ENCODE measurements around the gene RGL2. TPM values are rescaled to one million over a fixed set of nuclear protein-coding genes. Genes with fewer than 3 reads are reported as not detected.
"Not testable (repeated sequence)": the region's sequence is repeated elsewhere in the genome, so short reads cannot be mapped to it uniquely, and the experiment has no call there.

RGL2 gene
- total RNA-seq, 3 donors from 2014 or later, result 11.6 to 15.8 (median 15.4) TPM

- H3K4me1 Mint-ChIP-seq (ENCODE audit: low read depth), result peaks cover 52% of the 10 kb centered on the region
- H3K9me3 Mint-ChIP-seq, result no peaks in the 10 kb centered on the region
- H3K27me3 Mint-ChIP-seq (ENCODE audit: low read depth), result no peaks in the 10 kb centered on the region
- ATAC-seq (peak; percentile 70 to 71), DNase-seq (peak; percentile 55)
- peak within 1 kb of the TSS; percentile 96 for H3K4me3 Mint-ChIP-seq
- peaks cover 45% of the 10 kb centered on the region for H3K36me3 Mint-ChIP-seq (ENCODE audit: insufficient read depth)
Observed at GRCh38 chr6:33276864-33277662, 21.7 kb downstream of the RGL2 start, which contains the start of gene B3GALT4. Gene B3GALT4, plus strand, starts transcription at chr6:33277123. Its CDS starts 297 bp downstream, at chr6:33277420.

- Mint-ChIP-seq H3K4me3 (peak overlapping the region; percentile 96), H3K36me3 (ENCODE audit: insufficient read depth) (peaks cover 44% of the 10 kb centered on the region), H3K9me3 (no peaks in the 10 kb centered on the region), H3K4me1 (ENCODE audit: low read depth) (peaks cover 52% of the 10 kb centered on the region), H3K27me3 (ENCODE audit: low read depth) (no peaks in the 10 kb centered on the region)
- DNase-seq (no peak), ATAC-seq (no peak)
Observed at GRCh38 chr6:33276581-33276863, 22.2 kb downstream of the RGL2 start.

- ATAC-seq; H3K9me3 Mint-ChIP-seq; DNase-seq; H3K27me3 Mint-ChIP-seq (ENCODE audit: low read depth): not testable (repeated sequence)
- peak overlapping the region; percentile 96 for H3K4me3 Mint-ChIP-seq
- H3K4me1 Mint-ChIP-seq (ENCODE audit: low read depth), result peaks cover 53% of the 10 kb centered on the region
- peaks cover 44% of the 10 kb centered on the region for H3K36me3 Mint-ChIP-seq (ENCODE audit: insufficient read depth)
Observed at GRCh38 chr6:33275795-33276580, 22.8 kb downstream of the RGL2 start.

DNA sequence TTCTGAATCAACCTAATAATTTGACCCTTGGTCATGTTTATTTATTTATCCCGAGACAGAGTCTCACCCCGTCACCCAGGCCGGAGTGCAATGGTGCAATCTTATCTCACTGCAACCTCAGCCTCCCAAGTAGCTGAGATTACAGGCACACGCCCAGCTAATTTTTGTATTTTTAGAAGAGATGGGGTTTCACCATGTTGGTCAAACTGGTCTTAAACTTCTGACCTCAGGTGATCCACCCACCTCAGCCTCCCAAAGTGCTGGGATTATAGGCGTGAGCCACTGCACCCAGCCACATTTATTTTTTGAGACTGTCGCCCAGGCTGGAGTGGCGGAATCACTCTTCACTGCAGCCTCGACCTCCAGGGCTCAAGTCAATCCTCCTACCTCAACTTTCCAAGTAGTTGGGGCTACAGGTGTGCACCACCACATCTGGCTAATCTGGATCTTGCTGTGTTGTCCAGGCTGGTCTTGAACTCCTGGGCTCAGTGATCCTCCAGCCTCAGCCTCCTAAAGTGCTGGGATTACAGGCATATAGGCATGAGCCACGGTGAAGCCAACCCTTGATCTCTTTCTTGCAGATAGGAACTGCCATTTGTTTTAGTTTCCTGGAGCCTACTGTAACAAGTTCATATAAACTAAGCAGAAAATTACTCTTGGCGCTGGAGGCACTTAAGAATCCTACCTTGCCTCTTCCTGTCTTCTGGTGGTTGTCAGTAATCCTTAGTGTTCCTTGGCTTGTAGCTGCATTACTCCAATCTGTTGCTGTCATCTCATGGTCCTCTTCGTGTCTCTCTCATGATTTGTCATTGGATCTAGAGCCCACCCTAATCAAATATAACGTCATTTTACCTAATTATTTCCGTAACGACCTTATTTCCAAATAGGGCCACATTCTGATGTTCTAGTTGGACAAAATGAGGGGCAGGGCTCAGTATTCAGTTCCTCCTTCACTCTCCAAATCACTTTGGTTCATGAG lies 24.5 kb downstream of the RGL2 start:
- ATAC-seq (no peak), DNase-seq (no peak)
- Mint-ChIP-seq H3K36me3 (ENCODE audit: insufficient read depth) (peaks cover 46% of the 10 kb centered on the region), H3K9me3 (no peaks in the 10 kb centered on the region), H3K4me1 (ENCODE audit: low read depth) (peaks cover 58% of the 10 kb centered on the region), H3K4me3 (peak overlapping the region; percentile 96), H3K27me3 (ENCODE audit: low read depth) (no peaks in the 10 kb centered on the region)

DNA sequence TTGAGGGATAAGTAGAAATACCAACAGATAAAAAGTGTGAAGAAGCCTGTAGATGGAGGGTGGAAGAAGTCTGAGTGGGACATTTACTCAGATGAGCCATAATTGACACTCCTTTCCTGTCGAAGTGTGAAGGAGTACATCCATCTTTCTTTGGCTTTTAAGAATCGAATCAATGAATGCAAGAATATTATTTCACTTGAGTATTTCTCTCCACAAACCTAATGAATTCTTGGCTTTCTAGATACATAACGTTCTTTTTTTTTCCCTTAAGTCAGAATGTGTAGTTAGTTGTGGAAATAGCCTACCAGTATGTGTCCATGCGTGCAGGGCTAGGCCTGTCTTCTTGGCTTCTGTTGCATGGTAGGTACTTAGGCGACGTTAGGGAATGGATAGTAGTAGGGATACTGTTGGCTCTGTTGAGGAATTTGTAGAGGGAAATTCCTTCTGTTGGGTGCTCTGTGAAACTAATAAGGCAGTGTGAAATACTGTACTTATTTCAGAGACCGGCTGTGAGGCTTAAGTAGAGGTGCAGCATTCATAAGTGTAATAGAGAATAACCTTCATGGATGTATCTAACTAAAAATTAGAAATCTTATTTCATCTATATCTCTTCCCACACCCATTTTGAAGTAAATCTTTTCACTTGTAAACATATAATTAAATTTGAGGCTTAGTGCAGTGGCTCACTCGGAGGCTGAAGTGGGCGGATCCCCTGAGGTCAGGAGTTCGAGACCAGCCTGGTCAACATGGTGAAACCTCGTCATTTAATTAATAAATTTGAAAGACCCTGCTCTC lies 25.4 kb downstream of the RGL2 start:
- no peak for DNase-seq
- Mint-ChIP-seq H3K4me1 (ENCODE audit: low read depth) (peaks cover 56% of the 10 kb centered on the region), H3K27me3 (ENCODE audit: low read depth) (no peaks in the 10 kb centered on the region), H3K36me3 (ENCODE audit: insufficient read depth) (peaks cover 50% of the 10 kb centered on the region), H3K9me3 (no peaks in the 10 kb centered on the region), H3K4me3 (peak overlapping the region; percentile 96)
- no peak for ATAC-seq

DNA sequence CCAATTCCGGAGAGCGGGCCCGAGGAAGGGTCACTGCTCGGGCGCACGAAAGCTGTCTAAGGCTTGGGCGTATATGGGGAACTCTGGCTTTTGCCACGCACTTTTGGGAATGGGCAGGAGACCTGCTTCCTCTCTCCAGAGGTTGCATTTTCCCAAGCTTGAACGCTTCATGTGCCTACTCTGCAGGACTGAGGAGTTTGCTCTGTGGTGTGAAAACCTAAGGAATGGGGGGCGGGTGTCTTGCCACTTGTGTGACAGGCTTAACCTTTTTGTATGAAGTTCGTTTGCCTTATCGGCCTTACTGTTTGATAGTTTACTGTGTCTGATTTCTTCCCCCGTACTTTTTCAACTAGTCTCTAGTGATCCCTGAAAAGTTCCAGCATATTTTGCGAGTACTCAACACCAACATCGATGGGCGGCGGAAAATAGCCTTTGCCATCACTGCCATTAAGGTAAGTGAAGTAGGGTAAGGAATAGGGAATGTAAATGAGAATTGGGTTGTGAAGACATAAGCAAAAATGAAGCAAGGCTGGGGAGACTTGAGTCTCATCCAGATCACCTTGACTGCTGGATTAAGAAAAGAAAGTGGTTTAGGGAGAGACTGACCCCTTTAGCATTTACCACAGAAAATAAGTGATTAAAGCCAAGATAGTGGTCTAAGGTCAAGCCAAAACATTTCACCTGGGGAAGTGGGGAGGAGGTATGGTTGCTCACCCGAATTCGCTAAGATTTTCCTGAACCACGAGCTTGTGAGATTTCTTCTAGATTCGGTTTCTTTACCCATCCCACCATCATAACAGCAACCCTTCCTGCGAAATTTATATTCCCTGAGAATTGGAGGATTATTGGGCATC lies 26.2 kb downstream of the RGL2 start:
- Mint-ChIP-seq H3K4me3 (peak overlapping the region; percentile 96), H3K27me3 (ENCODE audit: low read depth) (no peaks in the 10 kb centered on the region), H3K9me3 (no peaks in the 10 kb centered on the region), H3K4me1 (ENCODE audit: low read depth) (peaks cover 50% of the 10 kb centered on the region), H3K36me3 (ENCODE audit: insufficient read depth) (peaks cover 57% of the 10 kb centered on the region)
- DNase-seq (no peak), ATAC-seq (peak; percentile 7)

DNA sequence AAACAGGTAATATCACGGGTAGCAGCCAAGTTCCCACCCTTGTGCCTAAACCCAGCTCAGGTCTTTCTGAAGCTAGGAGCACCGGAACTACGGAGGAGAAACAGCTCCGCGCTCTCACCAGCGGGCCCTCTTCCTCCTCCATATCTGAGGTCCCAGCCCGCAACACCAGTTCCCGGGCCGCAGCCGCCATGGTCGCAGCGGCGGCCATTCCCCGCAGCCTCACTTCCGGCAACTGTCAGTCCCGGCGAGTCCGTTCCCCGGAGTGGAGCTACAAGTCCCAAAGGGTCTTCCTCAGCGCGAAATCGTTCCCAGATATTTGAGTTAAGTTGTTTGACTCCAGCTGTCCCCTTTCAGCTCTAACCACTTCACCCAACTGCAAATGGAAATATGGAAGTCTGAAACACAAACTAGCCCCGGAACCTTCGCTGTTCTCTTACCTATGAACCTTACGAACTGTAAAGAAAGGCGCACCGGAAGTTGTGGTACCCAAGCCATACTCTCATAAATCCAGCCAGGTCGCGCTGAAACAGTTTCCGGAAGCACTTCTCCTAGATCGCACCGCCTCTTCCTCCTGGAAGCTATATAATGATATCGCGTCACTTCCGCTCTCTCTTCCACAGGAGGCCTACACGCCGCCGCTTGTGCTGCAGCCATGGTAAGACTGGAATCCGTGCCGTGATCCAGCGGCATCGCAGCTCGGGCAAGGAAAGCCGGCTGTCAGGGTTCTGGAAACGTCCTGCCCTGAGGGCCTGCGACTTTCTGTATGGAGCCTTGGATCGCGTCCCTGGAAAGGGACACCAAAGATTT lies 27.1 kb downstream of the RGL2 start, which contains the start of the genes RPS18 and VPS52:
Gene RPS18 (plus strand): TSS at position 608 of the 807 bp plus-strand sequence. CDS start 45 bp downstream, at position 653.
Gene VPS52 (minus strand): TSS at position 409 of the 807 bp plus-strand sequence. CDS start 201 bp downstream, at position 208.
- no peaks in the 10 kb centered on the region for H3K27me3 Mint-ChIP-seq (ENCODE audit: low read depth)
- H3K36me3 Mint-ChIP-seq (ENCODE audit: insufficient read depth), result peaks cover 64% of the 10 kb centered on the region
- peaks cover 46% of the 10 kb centered on the region for H3K4me1 Mint-ChIP-seq (ENCODE audit: low read depth)
- no peaks in the 10 kb centered on the region for H3K9me3 Mint-ChIP-seq
- DNase-seq (peak; percentile 88), ATAC-seq (peak; percentile 83 to 85)
- H3K4me3 Mint-ChIP-seq, result peak within 1 kb of the TSS; percentile 96

GRCh38 chr6:33271117-33271467 lies 27.6 kb downstream of the RGL2 start:
- no peaks in the 10 kb centered on the region for H3K9me3 Mint-ChIP-seq
- ATAC-seq (peak; percentile 17 to 29), DNase-seq (no peak)
- H3K4me1 Mint-ChIP-seq (ENCODE audit: low read depth), result peaks cover 41% of the 10 kb centered on the region
- H3K36me3 Mint-ChIP-seq (ENCODE audit: insufficient read depth), result peaks cover 63% of the 10 kb centered on the region
- H3K4me3 Mint-ChIP-seq, result peak overlapping the region; percentile 96
- no peaks in the 10 kb centered on the region for H3K27me3 Mint-ChIP-seq (ENCODE audit: low read depth)

DNA sequence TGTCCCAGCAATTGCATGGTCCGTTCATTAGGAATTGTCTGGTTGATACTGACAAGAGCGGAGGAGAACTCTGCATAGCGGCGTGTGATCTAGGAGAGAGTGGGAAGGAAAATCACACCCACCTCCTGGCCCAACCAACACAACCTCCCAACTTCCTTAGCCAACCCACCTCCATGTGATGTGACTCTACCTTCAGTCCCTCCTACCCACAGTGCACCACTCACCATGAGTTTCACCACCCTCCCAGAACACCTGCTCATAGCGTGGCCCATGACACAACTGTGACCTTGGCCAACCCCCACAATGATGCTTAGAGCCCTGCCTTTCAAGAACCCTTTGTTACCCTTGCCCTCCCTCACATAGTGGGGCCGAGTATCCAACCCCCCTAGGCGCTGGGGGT lies 34.7 kb downstream of the RGL2 start:
- H3K9me3 Mint-ChIP-seq, result no peaks in the 10 kb centered on the region
- H3K36me3 Mint-ChIP-seq (ENCODE audit: insufficient read depth), result peaks cover 52% of the 10 kb centered on the region
- no peak for DNase-seq
- H3K4me3 Mint-ChIP-seq, result no peak overlapping the region
- H3K27me3 Mint-ChIP-seq (ENCODE audit: low read depth), result no peaks in the 10 kb centered on the region
- H3K4me1 Mint-ChIP-seq (ENCODE audit: low read depth), result no peaks in the 10 kb centered on the region
- ATAC-seq, result peak in 1 of 2 donors; percentile 43

- H3K4me3 Mint-ChIP-seq; H3K4me1 Mint-ChIP-seq (ENCODE audit: low read depth); H3K27me3 Mint-ChIP-seq (ENCODE audit: low read depth); DNase-seq; H3K9me3 Mint-ChIP-seq; ATAC-seq: not testable (repeated sequence)
- peaks cover 41% of the 10 kb centered on the region for H3K36me3 Mint-ChIP-seq (ENCODE audit: insufficient read depth)
Observed at GRCh38 chr6:33262490-33262889, 36.3 kb downstream of the RGL2 start.

DNA sequence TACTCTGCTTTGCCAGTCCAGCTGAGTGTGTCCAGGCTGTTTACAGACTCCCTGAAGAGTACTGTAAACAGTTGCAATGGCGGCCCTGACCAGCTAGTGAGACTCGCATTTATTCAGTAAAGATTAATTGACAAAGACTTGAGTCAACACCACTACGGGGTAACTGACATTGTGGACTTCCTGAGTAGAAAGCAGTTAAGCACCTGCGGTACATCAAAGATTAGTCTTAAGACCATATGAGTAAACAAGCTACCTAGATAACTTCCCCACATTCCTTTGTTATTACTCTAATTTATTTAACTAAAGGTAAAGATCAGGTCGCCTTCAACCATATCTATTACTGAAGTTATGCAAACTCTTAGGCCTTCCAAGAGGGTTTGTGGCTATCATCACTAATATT lies 39.7 kb downstream of the RGL2 start:
- no peak for DNase-seq
- Mint-ChIP-seq H3K27me3 (ENCODE audit: low read depth) (no peaks in the 10 kb centered on the region), H3K36me3 (ENCODE audit: insufficient read depth) (peaks cover 17% of the 10 kb centered on the region), H3K4me1 (ENCODE audit: low read depth) (no peaks in the 10 kb centered on the region), H3K9me3 (no peaks in the 10 kb centered on the region), H3K4me3 (no peak overlapping the region)
- ATAC-seq, result no peak

DNA sequence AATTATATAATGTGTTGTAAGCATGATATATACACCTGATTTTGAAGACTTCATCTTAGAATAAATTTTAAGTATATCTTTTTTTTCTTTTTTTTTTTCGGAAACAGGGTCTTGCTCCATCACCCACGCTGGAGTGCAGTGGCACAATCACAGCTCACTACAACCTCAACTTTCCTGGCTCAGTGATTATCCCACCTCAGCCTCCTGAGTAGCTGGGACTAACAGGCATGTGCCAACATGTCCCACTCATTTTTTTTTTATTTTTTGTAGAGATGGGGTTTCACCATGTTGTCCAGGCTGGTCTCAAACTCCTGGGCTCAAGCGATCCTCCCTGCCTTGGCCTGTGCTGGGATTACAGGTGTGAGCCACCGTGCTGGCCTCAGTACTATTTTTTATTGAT lies 44.2 kb downstream of the RGL2 start:
- no peak overlapping the region for H3K4me3 Mint-ChIP-seq
- H3K9me3 Mint-ChIP-seq, result no peaks in the 10 kb centered on the region
- H3K4me1 Mint-ChIP-seq (ENCODE audit: low read depth), result peaks cover 23% of the 10 kb centered on the region
- H3K27me3 Mint-ChIP-seq (ENCODE audit: low read depth), result no peaks in the 10 kb centered on the region
- no peak for DNase-seq
- H3K36me3 Mint-ChIP-seq (ENCODE audit: insufficient read depth), result peaks cover 11% of the 10 kb centered on the region
- ATAC-seq, result no peak
